ENCODE results near the gene PPP3R1.
"Not testable (repeated sequence)": the region's sequence is repeated elsewhere in the genome, so short reads cannot be mapped to it uniquely, and the experiment has no call there.

Gene PPP3R1

GRCh38 chr2:68188831-68189230, 63.5 kb downstream of the PPP3R1 start:
- no peak overlapping the region for H3K9ac ChIP-seq (ENCODE audit: low read length)
- no peak overlapping the region for H3K4me3 ChIP-seq (ENCODE audit: low read depth, low read length)
- H3K9me3 ChIP-seq (ENCODE audit: control insufficient read depth, insufficient read depth, low read depth, low read length) = no peaks in the 10 kb centered on the region
- H3K4me1 ChIP-seq (ENCODE audit: control insufficient read depth, insufficient read depth, low read length) = no peaks in the 10 kb centered on the region
- no peak overlapping the region for H3K27ac ChIP-seq (ENCODE audit: low read depth, low read length)
- peaks cover 6% of the 10 kb centered on the region for H3K36me3 ChIP-seq (ENCODE audit: control insufficient read depth, insufficient read depth, low read length)
- no peaks in the 10 kb centered on the region for H3K27me3 ChIP-seq (ENCODE audit: control insufficient read depth, insufficient read depth, low read length)

- Histone ChIP-seq H3K4me1 (ENCODE audit: control insufficient read depth, insufficient read depth, low read length) (no peaks in the 10 kb centered on the region), H3K9ac (ENCODE audit: low read length) (no peak overlapping the region), H3K27ac (ENCODE audit: low read depth, low read length) (no peak overlapping the region), H3K27me3 (ENCODE audit: control insufficient read depth, insufficient read depth, low read length) (no peaks in the 10 kb centered on the region), H3K36me3 (ENCODE audit: control insufficient read depth, insufficient read depth, low read length) (peaks cover 14% of the 10 kb centered on the region), H3K4me3 (ENCODE audit: low read depth, low read length) (no peak overlapping the region), H3K9me3 (ENCODE audit: control insufficient read depth, insufficient read depth, low read depth, low read length) (no peaks in the 10 kb centered on the region)
Observed at GRCh38 chr2:68187329-68187728, 65.0 kb downstream of the PPP3R1 start.

GRCh38 chr2:68185541-68186164, 66.7 kb downstream of the PPP3R1 start:
- no peaks in the 10 kb centered on the region for H3K27me3 ChIP-seq (ENCODE audit: control insufficient read depth, insufficient read depth, low read length)
- H3K9ac ChIP-seq (ENCODE audit: low read length) = no peak overlapping the region
- H3K4me3 ChIP-seq (ENCODE audit: low read depth, low read length) = no peak overlapping the region
- H3K4me1 ChIP-seq (ENCODE audit: control insufficient read depth, insufficient read depth, low read length) = no peaks in the 10 kb centered on the region
- no peak overlapping the region for H3K27ac ChIP-seq (ENCODE audit: low read depth, low read length)
- peaks cover 21% of the 10 kb centered on the region for H3K36me3 ChIP-seq (ENCODE audit: control insufficient read depth, insufficient read depth, low read length)
- H3K9me3 ChIP-seq (ENCODE audit: control insufficient read depth, insufficient read depth, low read depth, low read length) = no peaks in the 10 kb centered on the region

- H3K27me3 ChIP-seq (ENCODE audit: control insufficient read depth, insufficient read depth, low read length) = no peaks in the 10 kb centered on the region
- H3K4me3 ChIP-seq (ENCODE audit: low read depth, low read length) = no peak overlapping the region
- no peaks in the 10 kb centered on the region for H3K9me3 ChIP-seq (ENCODE audit: control insufficient read depth, insufficient read depth, low read depth, low read length)
- H3K27ac ChIP-seq (ENCODE audit: low read depth, low read length) = no peak overlapping the region
- no peaks in the 10 kb centered on the region for H3K4me1 ChIP-seq (ENCODE audit: control insufficient read depth, insufficient read depth, low read length)
- no peak overlapping the region for H3K9ac ChIP-seq (ENCODE audit: low read length)
- H3K36me3 ChIP-seq (ENCODE audit: control insufficient read depth, insufficient read depth, low read length) = peaks cover 39% of the 10 kb centered on the region
Observed at GRCh38 chr2:68182902-68183301, 69.4 kb downstream of the PPP3R1 start.

- H3K9ac ChIP-seq (ENCODE audit: low read length) = no peak overlapping the region
- H3K4me3 ChIP-seq (ENCODE audit: low read depth, low read length) = no peak overlapping the region
- no peaks in the 10 kb centered on the region for H3K9me3 ChIP-seq (ENCODE audit: control insufficient read depth, insufficient read depth, low read depth, low read length)
- peaks cover 72% of the 10 kb centered on the region for H3K36me3 ChIP-seq (ENCODE audit: control insufficient read depth, insufficient read depth, low read length)
- no peaks in the 10 kb centered on the region for H3K27me3 ChIP-seq (ENCODE audit: control insufficient read depth, insufficient read depth, low read length)
- H3K4me1 ChIP-seq (ENCODE audit: control insufficient read depth, insufficient read depth, low read length) = no peaks in the 10 kb centered on the region
- H3K27ac ChIP-seq (ENCODE audit: low read depth, low read length) = no peak overlapping the region
Observed at GRCh38 chr2:68178954-68179627, 73.2 kb downstream of the PPP3R1 start.

GRCh38 chr2:68178432-68178831, 73.9 kb downstream of the PPP3R1 start:
- peaks cover 71% of the 10 kb centered on the region for H3K36me3 ChIP-seq (ENCODE audit: control insufficient read depth, insufficient read depth, low read length)
- no peak overlapping the region for H3K9ac ChIP-seq (ENCODE audit: low read length)
- no peak overlapping the region for H3K4me3 ChIP-seq (ENCODE audit: low read depth, low read length)
- no peaks in the 10 kb centered on the region for H3K27me3 ChIP-seq (ENCODE audit: control insufficient read depth, insufficient read depth, low read length)
- no peak overlapping the region for H3K27ac ChIP-seq (ENCODE audit: low read depth, low read length)
- no peaks in the 10 kb centered on the region for H3K9me3 ChIP-seq (ENCODE audit: control insufficient read depth, insufficient read depth, low read depth, low read length)
- H3K4me1 ChIP-seq (ENCODE audit: control insufficient read depth, insufficient read depth, low read length) = no peaks in the 10 kb centered on the region

DNA sequence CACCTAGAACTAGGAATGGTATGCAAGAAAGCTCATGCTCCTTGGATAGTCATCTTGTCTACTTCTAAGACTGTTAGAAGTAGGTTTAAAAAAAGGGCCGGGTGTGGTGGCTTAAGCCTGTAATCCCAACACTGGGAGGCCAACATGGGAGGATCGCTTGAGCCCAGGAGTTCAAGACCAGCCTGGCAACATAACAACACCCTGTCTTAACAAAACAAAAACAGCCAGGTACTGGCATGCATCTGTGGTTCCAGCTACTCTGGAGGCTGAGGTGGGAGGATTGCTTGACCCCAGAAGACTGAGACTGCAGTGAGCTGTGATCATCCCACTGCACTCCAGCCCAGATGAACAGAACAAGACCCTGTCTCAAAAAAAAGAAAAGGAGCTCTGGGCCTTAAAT, 74.8 kb downstream of the PPP3R1 start:
- no peaks in the 10 kb centered on the region for H3K9me3 ChIP-seq (ENCODE audit: control insufficient read depth, insufficient read depth, low read depth, low read length)
- H3K4me1 ChIP-seq (ENCODE audit: control insufficient read depth, insufficient read depth, low read length) = no peaks in the 10 kb centered on the region
- H3K4me3 ChIP-seq (ENCODE audit: low read depth, low read length) = no peak overlapping the region
- no peak overlapping the region for H3K9ac ChIP-seq (ENCODE audit: low read length)
- H3K27me3 ChIP-seq (ENCODE audit: control insufficient read depth, insufficient read depth, low read length) = no peaks in the 10 kb centered on the region
- H3K36me3 ChIP-seq (ENCODE audit: control insufficient read depth, insufficient read depth, low read length) = peaks cover 73% of the 10 kb centered on the region
- no peak overlapping the region for H3K27ac ChIP-seq (ENCODE audit: low read depth, low read length)

- peaks cover 80% of the 10 kb centered on the region for H3K36me3 ChIP-seq (ENCODE audit: control insufficient read depth, insufficient read depth, low read length)
- H3K27me3 ChIP-seq (ENCODE audit: control insufficient read depth, insufficient read depth, low read length) = no peaks in the 10 kb centered on the region
Observed at GRCh38 chr2:68176657-68177056, 75.7 kb downstream of the PPP3R1 start.

GRCh38 chr2:68175210-68175609, 77.1 kb downstream of the PPP3R1 start:
- not testable (repeated sequence) for H3K9ac ChIP-seq (ENCODE audit: low read length); H3K27me3 ChIP-seq (ENCODE audit: control insufficient read depth, insufficient read depth, low read length); H3K9me3 ChIP-seq (ENCODE audit: control insufficient read depth, insufficient read depth, low read depth, low read length); H3K27ac ChIP-seq (ENCODE audit: low read depth, low read length); H3K4me3 ChIP-seq (ENCODE audit: low read depth, low read length); H3K4me1 ChIP-seq (ENCODE audit: control insufficient read depth, insufficient read depth, low read length)
- H3K36me3 ChIP-seq (ENCODE audit: control insufficient read depth, insufficient read depth, low read length) = peaks cover 79% of the 10 kb centered on the region

More at GRCh38 chr2:68176657-68177056, 75.7 kb downstream of the PPP3R1 start:
- Histone ChIP-seq H3K9me3 (ENCODE audit: control insufficient read depth, insufficient read depth, low read depth, low read length) (no peaks in the 10 kb centered on the region), H3K4me3 (ENCODE audit: low read depth, low read length) (no peak overlapping the region), H3K27ac (ENCODE audit: low read depth, low read length) (no peak overlapping the region), H3K4me1 (ENCODE audit: control insufficient read depth, insufficient read depth, low read length) (no peaks in the 10 kb centered on the region), H3K9ac (ENCODE audit: low read length) (no peak overlapping the region)

- H3K9ac ChIP-seq (ENCODE audit: low read length) = no peak overlapping the region
- peaks cover 80% of the 10 kb centered on the region for H3K36me3 ChIP-seq (ENCODE audit: control insufficient read depth, insufficient read depth, low read length)
- H3K4me3 ChIP-seq (ENCODE audit: low read depth, low read length) = no peak overlapping the region
- no peaks in the 10 kb centered on the region for H3K9me3 ChIP-seq (ENCODE audit: control insufficient read depth, insufficient read depth, low read depth, low read length)
- no peaks in the 10 kb centered on the region for H3K4me1 ChIP-seq (ENCODE audit: control insufficient read depth, insufficient read depth, low read length)
- no peak overlapping the region for H3K27ac ChIP-seq (ENCODE audit: low read depth, low read length)
- H3K27me3 ChIP-seq (ENCODE audit: control insufficient read depth, insufficient read depth, low read length) = no peaks in the 10 kb centered on the region
Observed at GRCh38 chr2:68172990-68173700, 79.2 kb downstream of the PPP3R1 start.

GRCh38 chr2:68172521-68172920, 79.8 kb downstream of the PPP3R1 start:
- Histone ChIP-seq H3K27me3 (ENCODE audit: control insufficient read depth, insufficient read depth, low read length) (no peaks in the 10 kb centered on the region), H3K4me3 (ENCODE audit: low read depth, low read length) (no peak overlapping the region), H3K27ac (ENCODE audit: low read depth, low read length) (no peak overlapping the region), H3K36me3 (ENCODE audit: control insufficient read depth, insufficient read depth, low read length) (peaks cover 80% of the 10 kb centered on the region), H3K9ac (ENCODE audit: low read length) (no peak overlapping the region), H3K9me3 (ENCODE audit: control insufficient read depth, insufficient read depth, low read depth, low read length) (no peaks in the 10 kb centered on the region), H3K4me1 (ENCODE audit: control insufficient read depth, insufficient read depth, low read length) (no peaks in the 10 kb centered on the region)
